GM20000 (cell line): Measurements from ENCODE around the gene SCML1.

Source experiments
- DNase-seq: peaks from one replicate; pipeline ENCODE4 v3.0.0; 2012; ENCODE audit warnings: low spot score
- TF ChIP-seq, protein P1 (sequence below): IDR thresholded peaks from 2 replicates; pipeline ENCODE4 v1.5.1; 2012; ENCODE audit warnings: mild to moderate bottlenecking, control low read depth; ENCODE audit errors: extremely low read depth, missing control alignments

SCML1 gene

DNA sequence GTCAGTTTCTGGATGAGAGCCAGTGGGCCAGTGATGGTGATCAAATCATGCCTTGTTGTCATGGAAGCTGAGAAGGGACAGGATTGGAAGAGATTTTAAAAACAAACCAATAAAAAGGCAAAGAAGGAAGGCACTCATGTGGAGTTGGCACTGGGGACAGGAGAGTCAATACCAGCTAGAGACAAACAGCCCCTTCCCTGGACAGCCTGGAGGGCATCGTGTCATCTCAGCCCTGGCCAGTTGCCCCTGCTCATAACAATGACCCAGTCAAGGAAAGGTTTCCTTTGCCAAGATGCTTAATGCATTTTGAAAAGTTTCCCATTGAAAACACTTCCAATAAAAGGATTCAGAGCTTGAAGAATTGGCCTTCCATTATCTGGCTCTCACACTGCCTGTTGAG lies 55.5 kb downstream of the SCML1 start:
- DNase-seq, result no peak

GRCh38 chrX:17798921-17799320 lies 61.6 kb downstream of the SCML1 start:
- TF ChIP-seq, protein P1, sequence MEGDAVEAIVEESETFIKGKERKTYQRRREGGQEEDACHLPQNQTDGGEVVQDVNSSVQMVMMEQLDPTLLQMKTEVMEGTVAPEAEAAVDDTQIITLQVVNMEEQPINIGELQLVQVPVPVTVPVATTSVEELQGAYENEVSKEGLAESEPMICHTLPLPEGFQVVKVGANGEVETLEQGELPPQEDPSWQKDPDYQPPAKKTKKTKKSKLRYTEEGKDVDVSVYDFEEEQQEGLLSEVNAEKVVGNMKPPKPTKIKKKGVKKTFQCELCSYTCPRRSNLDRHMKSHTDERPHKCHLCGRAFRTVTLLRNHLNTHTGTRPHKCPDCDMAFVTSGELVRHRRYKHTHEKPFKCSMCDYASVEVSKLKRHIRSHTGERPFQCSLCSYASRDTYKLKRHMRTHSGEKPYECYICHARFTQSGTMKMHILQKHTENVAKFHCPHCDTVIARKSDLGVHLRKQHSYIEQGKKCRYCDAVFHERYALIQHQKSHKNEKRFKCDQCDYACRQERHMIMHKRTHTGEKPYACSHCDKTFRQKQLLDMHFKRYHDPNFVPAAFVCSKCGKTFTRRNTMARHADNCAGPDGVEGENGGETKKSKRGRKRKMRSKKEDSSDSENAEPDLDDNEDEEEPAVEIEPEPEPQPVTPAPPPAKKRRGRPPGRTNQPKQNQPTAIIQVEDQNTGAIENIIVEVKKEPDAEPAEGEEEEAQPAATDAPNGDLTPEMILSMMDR, result no peak
- no peak for DNase-seq

More for the DNA sequence above, 55.5 kb downstream of the SCML1 start:
- TF ChIP-seq, protein P1, result no peak

DNA sequence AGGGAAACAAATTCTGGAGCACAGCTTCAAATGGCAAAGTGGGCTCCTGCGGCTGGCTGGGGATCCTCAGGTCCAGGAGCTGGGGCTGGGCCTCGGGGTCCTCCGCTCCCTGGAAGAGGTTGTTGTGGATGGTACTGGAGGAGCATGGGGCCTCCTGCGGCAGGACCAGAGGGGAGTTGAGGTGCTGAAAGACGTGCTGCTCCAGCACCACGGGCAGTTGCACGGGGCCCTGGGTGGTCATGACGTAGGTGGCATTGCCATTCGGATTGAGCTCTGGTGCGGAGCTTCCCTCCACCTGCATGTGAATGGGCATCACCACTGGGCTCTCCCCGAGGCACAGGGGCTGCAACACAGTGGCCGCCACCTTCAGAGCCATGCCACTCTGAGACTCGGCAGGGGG lies 64.1 kb downstream of the SCML1 start:
- no peak for DNase-seq
- TF ChIP-seq, protein P1, result no peak

GRCh38 chrX:17802756-17803155 lies 65.5 kb downstream of the SCML1 start:
- DNase-seq, result no peak
- TF ChIP-seq, protein P1, result no peak

DNA sequence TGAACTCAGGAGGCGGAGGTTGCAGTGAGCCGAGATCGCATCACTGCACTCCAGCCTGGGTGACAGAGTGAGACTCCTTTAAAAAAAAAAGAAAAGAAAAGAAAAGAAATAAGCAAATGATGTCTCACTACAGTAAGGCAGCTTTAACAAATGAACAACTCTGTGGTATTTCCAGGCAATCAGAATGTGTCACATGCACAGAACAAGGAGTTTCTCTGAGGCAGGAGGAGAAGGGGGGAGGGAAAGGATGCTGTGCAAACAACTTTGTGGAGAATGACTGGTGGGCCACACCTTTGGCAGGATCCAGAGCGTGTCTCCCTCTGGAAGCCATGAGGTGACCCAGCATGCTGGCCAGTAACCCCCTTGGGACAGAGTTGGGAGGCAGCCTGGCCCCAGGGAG lies 66.2 kb downstream of the SCML1 start:
- TF ChIP-seq, protein P1, result no peak
- no peak for DNase-seq
